CD4-positive, alpha-beta T cell (primary cell): ENCODE measurements around the gene FOXJ3. TPM values are rescaled to one million over a fixed set of nuclear protein-coding genes. Genes with fewer than 3 reads are reported as not detected.

Experiments used
- ATAC-seq: fragments of 200-7000 bp; cut with Tn5 transposase; one replicate; pipeline ENCODE4 v1.10.0; 2022; ENCODE audit warnings: mild to moderate bottlenecking; ENCODE audit not compliant: poor library complexity
- CTCF ChIA-PET: fragments of 350-600 bp; sonication (Branson Sonifier 250); formaldehyde crosslinking; loops from one replicate; lab custom pipeline; 2021; ENCODE audit warnings: antibody characterized with exemption, inconsistent platforms; lab: Charles Lee
- POLR2A ChIA-PET: fragments of 350-600 bp; sonication (Branson Sonifier 250); formaldehyde crosslinking; loops from one replicate; lab custom pipeline; 2021; ENCODE audit warnings: antibody characterized with exemption, inconsistent platforms; lab: Charles Lee
- DNase-seq, 14 experiments: peaks; one replicate each; pipeline ENCODE4 v3.0.0-alpha.2; 2013 to 2020; ENCODE audit warnings: mixed read lengths in 2 of 14
- H3K27ac ChIP-seq, 2 donors: one replicate each; pipeline versions ENCODE4 v1.5.1 to v1.7.0; 2013; ENCODE audit warnings: low read length in 2 of 2, low read depth in 1 of 2, mild to moderate bottlenecking in 1 of 2
- H3K27me3 ChIP-seq, 2 experiments: 1 replicate in 1 of 2; 2 replicates in 1 of 2; pipeline versions ENCODE4 v1.6.1 to v1.7.0; 2013; ENCODE audit warnings: low read length in 2 of 2, control low read depth in 1 of 2, mild to moderate bottlenecking in 1 of 2, moderate library complexity in 1 of 2; ENCODE audit not compliant: insufficient read depth in 2 of 2, control insufficient read depth in 1 of 2
- H3K36me3 ChIP-seq: one replicate; pipeline ENCODE4 v1.6.1; 2013; ENCODE audit warnings: low read length, control low read depth; ENCODE audit not compliant: insufficient read depth
- H3K4me1 ChIP-seq: one replicate; pipeline ENCODE4 v1.6.1; 2013; ENCODE audit warnings: low read length, control low read depth; ENCODE audit not compliant: insufficient read depth
- H3K4me3 ChIP-seq: one replicate; pipeline ENCODE4 v1.5.1; 2013; ENCODE audit warnings: mild to moderate bottlenecking, low read length, moderate library complexity
- H3K9me3 ChIP-seq, 2 experiments: 1 replicate in 1 of 2; 2 replicates in 1 of 2; pipeline versions ENCODE4 v1.6.1 to v1.7.0; 2013; ENCODE audit warnings: low read length in 2 of 2, mild to moderate bottlenecking in 2 of 2, control low read depth in 1 of 2, moderate library complexity in 1 of 2; ENCODE audit not compliant: control insufficient read depth in 1 of 2, insufficient read depth in 1 of 2
- H3K27ac Mint-ChIP-seq: one replicate; pipeline ENCODE4 v1.8.0; 2020; ENCODE audit warnings: mixed read lengths
- H3K27me3 Mint-ChIP-seq: one replicate; pipeline ENCODE4 v1.8.0; 2021; ENCODE audit warnings: mixed read lengths
- H3K36me3 Mint-ChIP-seq: one replicate; pipeline ENCODE4 v1.8.0; 2021; ENCODE audit warnings: low read depth, mixed read lengths
- H3K4me1 Mint-ChIP-seq: one replicate; pipeline ENCODE4 v1.8.0; 2021; ENCODE audit warnings: low read depth, mixed read lengths
- H3K4me3 Mint-ChIP-seq: one replicate; pipeline ENCODE4 v1.8.0; 2020; ENCODE audit warnings: mild to moderate bottlenecking, mixed read lengths
- H3K9me3 Mint-ChIP-seq: one replicate; pipeline ENCODE4 v1.8.0; 2020; ENCODE audit warnings: mixed read lengths
- CTCF ChIP-seq: fragments of 200-600 bp; IDR thresholded peaks from one replicate; pipeline ENCODE4 v1.8.0; 2022; ENCODE audit warnings: antibody characterized with exemption, mild to moderate bottlenecking
- intact Hi-C, 2 experiments: fragments of 100-400 bp; cut with DNase I in 1 of 2; cut with micrococcal nuclease in 1 of 2; formaldehyde crosslinking; loops; one replicate each; pipeline versions ENCODE4 v1.15.1 to v1.9.0; 2023 to 2025; cut with DNase I, micrococcal nuclease
- total RNA-seq, 174 experiments: library from RNA in 2 of 174; stranded (reverse) in 2 of 174; gene quantifications; one replicate each; pipeline ENCODE4 v1.2.3 and lab custom pipeline; 2021 to 2026

Gene FOXJ3
- total RNA-seq, 2 experiments from 2014 or later, result 73.1 to 74.9 TPM

GRCh38 chr1:42155362-42155761 is 179.7 kb downstream of the FOXJ3 start:
- POLR2A ChIA-PET, result no interaction called here
- Histone ChIP-seq H3K27ac (no peak overlapping the region), H3K4me1 (peaks cover 3% of the 10 kb centered on the region), H3K36me3 (no peaks in the 10 kb centered on the region), H3K9me3 (no peaks in the 10 kb centered on the region), H3K27me3 (no peaks in the 10 kb centered on the region), H3K4me3 (no peak overlapping the region)
- no peak for ATAC-seq
- CTCF ChIA-PET, result no interaction called here
- intact Hi-C loops, result no loop called here
- H3K27ac Mint-ChIP-seq, result no peak overlapping the region
- H3K4me3 Mint-ChIP-seq, result no peak overlapping the region
- peaks cover 7% of the 10 kb centered on the region for H3K4me1 Mint-ChIP-seq
- no peaks in the 10 kb centered on the region for H3K27me3 Mint-ChIP-seq
- no peak for TF ChIP-seq CTCF
- no peaks in the 10 kb centered on the region for H3K36me3 Mint-ChIP-seq
- DNase-seq, result no peak
- no peaks in the 10 kb centered on the region for H3K9me3 Mint-ChIP-seq

GRCh38 chr1:42154685-42155084 is 180.3 kb downstream of the FOXJ3 start:
- Histone ChIP-seq H3K27ac (no peak overlapping the region), H3K27me3 (no peaks in the 10 kb centered on the region), H3K36me3 (no peaks in the 10 kb centered on the region), H3K4me3 (no peak overlapping the region), H3K9me3 (no peaks in the 10 kb centered on the region), H3K4me1 (peaks cover 3% of the 10 kb centered on the region)
- no peaks in the 10 kb centered on the region for H3K36me3 Mint-ChIP-seq
- peaks cover 7% of the 10 kb centered on the region for H3K4me1 Mint-ChIP-seq
- ChIA-PET CTCF (no interaction called here), POLR2A (no interaction called here)
- H3K27ac Mint-ChIP-seq, result no peak overlapping the region
- no peak overlapping the region for H3K4me3 Mint-ChIP-seq
- ATAC-seq, result no peak
- no peak for TF ChIP-seq CTCF
- DNase-seq, result no peak
- intact Hi-C loops, result no loop called here
- H3K27me3 Mint-ChIP-seq, result no peaks in the 10 kb centered on the region
- no peaks in the 10 kb centered on the region for H3K9me3 Mint-ChIP-seq

GRCh38 chr1:42153624-42154023 is 181.4 kb downstream of the FOXJ3 start:
- Histone ChIP-seq H3K4me3 (no peak overlapping the region), H3K36me3 (no peaks in the 10 kb centered on the region), H3K9me3 (no peaks in the 10 kb centered on the region), H3K27ac (no peak overlapping the region), H3K27me3 (peaks cover under 1% of the 10 kb centered on the region in 2 experiments), H3K4me1 (peaks cover 3% of the 10 kb centered on the region)
- DNase-seq, result no peak
- no peaks in the 10 kb centered on the region for H3K9me3 Mint-ChIP-seq
- peaks cover 7% of the 10 kb centered on the region for H3K4me1 Mint-ChIP-seq
- no peak overlapping the region for H3K4me3 Mint-ChIP-seq
- intact Hi-C loops, result no loop called here
- H3K36me3 Mint-ChIP-seq, result no peaks in the 10 kb centered on the region
- ChIA-PET CTCF (no interaction called here), POLR2A (no interaction called here)
- no peak for TF ChIP-seq CTCF
- H3K27ac Mint-ChIP-seq, result no peak overlapping the region
- no peaks in the 10 kb centered on the region for H3K27me3 Mint-ChIP-seq
- no peak for ATAC-seq
